NCI-H128 (cell line): ENCODE results near the gene APPBP2.

Source experiments
- DNase-seq: peaks from one replicate; lab custom pipeline; 2025; ENCODE audit not compliant: unreplicated experiment; lab: John Stamatoyannopoulos, UW

Gene APPBP2

GRCh38 chr17:60398227-60398959, 127.6 kb downstream of the APPBP2 start:
- no peak for DNase-seq

GRCh38 chr17:60396412-60396811, 129.6 kb downstream of the APPBP2 start:
- DNase-seq = no peak

GRCh38 chr17:60395508-60396065, 130.5 kb downstream of the APPBP2 start:
- DNase-seq = no peak

GRCh38 chr17:60393840-60394723, 132.0 kb downstream of the APPBP2 start:
- DNase-seq = no peak
